Measurements from ENCODE around the gene IFT20.

The IFT20 gene

DNA sequence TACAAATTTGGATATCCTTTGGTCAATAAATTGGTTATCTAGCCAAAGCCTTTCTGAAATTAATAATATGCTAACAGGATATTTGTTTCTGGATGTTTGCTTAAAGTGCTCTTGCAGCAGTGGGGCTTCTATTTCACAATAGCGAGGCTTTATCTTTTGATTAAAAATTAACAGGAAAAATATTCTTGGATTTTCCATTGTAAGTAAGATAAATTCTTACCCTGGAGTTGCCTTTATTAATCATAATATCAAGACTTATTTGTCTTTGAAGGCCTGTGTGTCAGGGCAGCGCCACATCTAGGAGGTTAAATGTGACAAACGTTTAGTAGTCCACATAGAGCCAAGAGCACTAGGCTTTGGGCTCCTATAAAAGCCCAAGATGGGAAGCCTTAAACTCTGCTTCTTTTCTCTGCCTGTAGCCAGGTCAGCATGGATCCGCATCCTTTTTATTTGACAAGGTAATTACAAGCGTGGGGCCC, 11.0 kb downstream of the IFT20 start:
- Mint-ChIP-seq H3K9me3 (no peaks in the 10 kb centered on the region), H3K36me3 (ENCODE audit: low read depth) (peaks cover 28% of the 10 kb centered on the region), H3K4me1 (peaks cover 34% of the 10 kb centered on the region), H3K27me3 (ENCODE audit: low read depth) (peaks cover 3% of the 10 kb centered on the region), H3K4me3 (no peak overlapping the region), H3K27ac (no peak overlapping the region)
- TF ChIP-seq, protein P1, sequence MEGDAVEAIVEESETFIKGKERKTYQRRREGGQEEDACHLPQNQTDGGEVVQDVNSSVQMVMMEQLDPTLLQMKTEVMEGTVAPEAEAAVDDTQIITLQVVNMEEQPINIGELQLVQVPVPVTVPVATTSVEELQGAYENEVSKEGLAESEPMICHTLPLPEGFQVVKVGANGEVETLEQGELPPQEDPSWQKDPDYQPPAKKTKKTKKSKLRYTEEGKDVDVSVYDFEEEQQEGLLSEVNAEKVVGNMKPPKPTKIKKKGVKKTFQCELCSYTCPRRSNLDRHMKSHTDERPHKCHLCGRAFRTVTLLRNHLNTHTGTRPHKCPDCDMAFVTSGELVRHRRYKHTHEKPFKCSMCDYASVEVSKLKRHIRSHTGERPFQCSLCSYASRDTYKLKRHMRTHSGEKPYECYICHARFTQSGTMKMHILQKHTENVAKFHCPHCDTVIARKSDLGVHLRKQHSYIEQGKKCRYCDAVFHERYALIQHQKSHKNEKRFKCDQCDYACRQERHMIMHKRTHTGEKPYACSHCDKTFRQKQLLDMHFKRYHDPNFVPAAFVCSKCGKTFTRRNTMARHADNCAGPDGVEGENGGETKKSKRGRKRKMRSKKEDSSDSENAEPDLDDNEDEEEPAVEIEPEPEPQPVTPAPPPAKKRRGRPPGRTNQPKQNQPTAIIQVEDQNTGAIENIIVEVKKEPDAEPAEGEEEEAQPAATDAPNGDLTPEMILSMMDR (IDR thresholded peaks at IDR 0.05; ENCODE audit: unreplicated experiment in 3 of 3) = no peak

- Mint-ChIP-seq H3K36me3 (ENCODE audit: low read depth) (no peaks in the 10 kb centered on the region), H3K9me3 (no peaks in the 10 kb centered on the region), H3K4me3 (peak overlapping the region; percentile 88 to 97 (median 95)), H3K4me1 (peaks cover 47% of the 10 kb centered on the region), H3K27ac (peak overlapping the region; percentile 69 to 93 (median 85)), H3K27me3 (ENCODE audit: low read depth) (peaks cover 3% of the 10 kb centered on the region)
- TF ChIP-seq, protein P1 (IDR thresholded peaks at IDR 0.05; ENCODE audit: unreplicated experiment in 3 of 3) = no peak
These were observed 14.8 kb downstream of the IFT20 start for GRCh38 chr17:28320215-28321061.

DNA sequence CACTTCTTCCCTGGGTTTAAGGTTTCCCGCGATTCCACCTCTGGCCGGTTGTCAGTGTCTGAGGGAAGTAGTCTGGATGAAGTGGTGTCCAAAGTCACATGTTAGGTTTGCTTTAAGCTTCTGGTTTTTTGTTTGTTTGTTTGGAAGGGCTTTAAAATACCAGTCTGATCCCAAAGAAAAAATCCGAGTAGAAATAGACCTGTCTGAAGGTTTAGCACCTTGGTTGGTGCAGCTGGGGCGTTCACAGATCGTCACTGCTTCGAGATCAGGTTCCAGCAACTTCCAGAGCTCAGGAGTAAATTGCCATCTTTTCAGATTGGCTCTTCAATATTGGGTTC, 15.7 kb downstream of the IFT20 start:
- no peaks in the 10 kb centered on the region for H3K9me3 Mint-ChIP-seq
- H3K27ac Mint-ChIP-seq = peak overlapping the region; percentile 69 to 93 (median 85)
- no peaks in the 10 kb centered on the region for H3K36me3 Mint-ChIP-seq (ENCODE audit: low read depth)
- TF ChIP-seq, protein P1 (IDR thresholded peaks at IDR 0.05; ENCODE audit: unreplicated experiment in 3 of 3) = no peak
- peak overlapping the region; percentile 88 to 97 (median 95) for H3K4me3 Mint-ChIP-seq
- H3K27me3 Mint-ChIP-seq (ENCODE audit: low read depth) = peaks cover 3% of the 10 kb centered on the region
- peaks cover 43% of the 10 kb centered on the region for H3K4me1 Mint-ChIP-seq

DNA sequence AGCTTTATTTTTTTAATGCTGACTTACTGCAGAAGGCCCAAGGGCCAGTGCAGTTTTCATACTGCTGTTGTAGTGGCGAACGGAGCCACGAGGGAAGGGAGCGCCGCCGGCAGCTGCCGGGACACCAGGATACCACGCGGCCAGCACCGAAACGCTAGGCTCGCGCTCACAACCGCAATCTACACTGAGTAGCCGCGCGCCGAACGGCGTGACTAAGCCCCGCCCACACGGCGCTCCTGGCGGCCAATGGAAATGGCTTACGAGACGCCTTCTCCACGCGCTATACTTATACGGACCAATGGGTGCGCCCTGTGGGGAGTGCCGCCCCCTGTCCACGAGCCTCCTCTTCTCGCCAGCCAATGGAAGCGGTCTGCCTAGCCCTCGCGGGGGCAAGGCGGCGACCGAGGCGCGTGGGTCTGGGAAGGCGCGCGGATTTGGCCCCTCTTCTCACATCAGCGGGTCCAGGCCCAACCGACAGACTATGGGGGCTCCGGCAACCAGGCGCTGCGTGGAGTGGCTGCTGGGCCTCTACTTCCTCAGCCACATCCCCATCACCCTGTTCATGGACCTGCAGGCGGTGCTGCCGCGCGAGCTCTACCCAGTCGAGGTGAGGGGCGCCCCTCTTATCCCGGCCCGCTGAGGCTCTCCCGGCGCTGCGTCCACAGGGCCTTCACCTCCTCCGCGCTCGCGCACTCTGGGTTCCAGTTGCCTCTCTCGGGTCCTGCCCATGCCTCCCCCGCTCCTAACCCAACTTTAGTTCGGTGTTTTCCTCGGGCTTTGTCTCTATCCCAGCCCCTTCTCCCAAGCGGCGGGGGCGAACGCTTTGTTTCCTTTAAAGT, 16.3 kb downstream of the IFT20 start, which contains the start of gene TMEM97:
Gene TMEM97, plus strand, starts transcription at position 442 of the 839 bp plus-strand sequence. Its CDS starts 40 bp downstream, at position 482.
- Mint-ChIP-seq H3K4me1 (peaks cover 43% of the 10 kb centered on the region), H3K36me3 (ENCODE audit: low read depth) (no peaks in the 10 kb centered on the region), H3K27ac (peak within 1 kb of the TSS; percentile 69 to 93 (median 85)), H3K27me3 (ENCODE audit: low read depth) (peaks cover 3% of the 10 kb centered on the region), H3K9me3 (no peaks in the 10 kb centered on the region), H3K4me3 (peak within 1 kb of the TSS; percentile 88 to 97 (median 95))
- TF ChIP-seq, protein P1 (IDR thresholded peaks at IDR 0.05; ENCODE audit: unreplicated experiment in 3 of 3) = peak in 1 of 3 experiments; percentile 21

DNA sequence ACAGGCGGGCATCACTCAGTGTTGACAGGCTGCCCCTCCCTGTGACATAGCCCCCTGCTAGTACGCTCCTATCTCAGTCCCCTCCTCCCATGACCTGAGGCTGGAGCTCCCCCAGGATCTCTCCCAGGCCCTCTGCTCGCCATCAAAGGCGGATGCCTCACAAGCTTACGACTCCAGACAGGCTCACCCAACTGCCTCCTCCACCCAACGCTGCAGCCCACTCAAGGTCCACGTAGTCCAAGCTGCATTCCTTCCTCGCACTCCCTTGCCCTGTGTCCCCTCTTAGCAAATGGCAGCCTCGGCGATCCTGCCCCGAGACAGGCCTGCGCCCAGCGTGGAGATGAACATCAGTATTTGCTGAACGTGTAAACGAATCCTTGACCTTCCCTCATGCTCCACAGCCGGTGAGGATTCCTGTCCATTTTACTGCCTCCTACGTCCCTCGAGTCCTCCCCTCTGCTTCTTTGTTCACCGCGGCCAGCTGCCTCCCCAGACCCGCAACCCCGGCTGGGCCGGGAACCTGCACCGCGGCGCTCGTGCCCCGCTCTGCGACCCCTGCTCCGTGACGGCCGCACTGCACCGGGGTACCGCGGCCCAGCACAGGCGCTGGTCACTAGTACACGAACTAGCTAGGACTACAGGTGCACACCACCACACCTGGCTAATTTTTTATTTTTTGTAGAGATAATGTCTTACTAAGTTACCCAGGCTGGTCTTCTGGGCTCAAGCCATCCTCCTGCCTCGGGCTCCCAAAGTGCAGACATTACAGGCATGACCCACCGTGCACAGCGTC, 17.1 kb downstream of the IFT20 start:
- peaks cover 42% of the 10 kb centered on the region for H3K4me1 Mint-ChIP-seq
- H3K27me3 Mint-ChIP-seq (ENCODE audit: low read depth) = peaks cover 3% of the 10 kb centered on the region
- H3K4me3 Mint-ChIP-seq = peak overlapping the region; percentile 88 to 97 (median 95)
- TF ChIP-seq, protein P1 (IDR thresholded peaks at IDR 0.05; ENCODE audit: unreplicated experiment in 3 of 3) = no peak
- H3K36me3 Mint-ChIP-seq (ENCODE audit: low read depth) = no peaks in the 10 kb centered on the region
- no peaks in the 10 kb centered on the region for H3K9me3 Mint-ChIP-seq
- peak overlapping the region; percentile 69 to 93 (median 85) for H3K27ac Mint-ChIP-seq
